T-helper 2 cell treated with Interferon-gamma antibody and Interleukin-4, amounts not matched to agents 100 ng/mL and 5 ng/mL, for 36 hours (primary cell): ENCODE measurements around the gene NF1. TPM values are rescaled to one million over a fixed set of nuclear protein-coding genes. Genes with fewer than 3 reads are reported as not detected.
"Not testable (repeated sequence)": the region's sequence is repeated elsewhere in the genome, so short reads cannot be mapped to it uniquely, and the experiment has no call there.

ENCODE experiments used
- intact Hi-C: fragments of 100-400 bp; cut with micrococcal nuclease; formaldehyde crosslinking; loops from one replicate; pipeline ENCODE4 v1.15.1; 2023
- total RNA-seq: library from RNA; stranded (reverse); gene quantifications from 2 replicates; pipeline ENCODE4 v1.2.3, GENCODE V29; 2022

NF1 gene
- total RNA-seq, 1 donor from 2014 or later: 24.4 TPM

DNA sequence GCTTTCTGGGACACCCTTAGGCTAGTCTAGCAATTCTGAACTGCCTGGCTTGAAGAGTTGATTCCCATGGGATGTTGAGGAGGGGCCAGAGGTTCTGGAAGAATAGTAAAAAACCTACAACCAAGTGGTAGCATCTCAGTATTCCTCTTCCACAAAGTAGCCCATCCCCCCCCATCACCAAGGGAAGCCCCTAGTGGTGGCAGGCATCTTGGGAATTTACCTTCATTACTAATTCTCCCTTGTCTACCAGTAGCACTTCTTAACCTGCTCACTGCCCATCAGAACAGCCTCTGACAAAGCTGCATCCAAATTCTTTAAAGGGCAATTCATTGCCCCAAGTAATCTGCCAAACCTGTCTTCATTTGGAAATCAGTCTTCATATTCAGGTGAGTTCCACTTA, 283.9 kb downstream of the NF1 start:
- intact Hi-C loops: no loop called here

DNA sequence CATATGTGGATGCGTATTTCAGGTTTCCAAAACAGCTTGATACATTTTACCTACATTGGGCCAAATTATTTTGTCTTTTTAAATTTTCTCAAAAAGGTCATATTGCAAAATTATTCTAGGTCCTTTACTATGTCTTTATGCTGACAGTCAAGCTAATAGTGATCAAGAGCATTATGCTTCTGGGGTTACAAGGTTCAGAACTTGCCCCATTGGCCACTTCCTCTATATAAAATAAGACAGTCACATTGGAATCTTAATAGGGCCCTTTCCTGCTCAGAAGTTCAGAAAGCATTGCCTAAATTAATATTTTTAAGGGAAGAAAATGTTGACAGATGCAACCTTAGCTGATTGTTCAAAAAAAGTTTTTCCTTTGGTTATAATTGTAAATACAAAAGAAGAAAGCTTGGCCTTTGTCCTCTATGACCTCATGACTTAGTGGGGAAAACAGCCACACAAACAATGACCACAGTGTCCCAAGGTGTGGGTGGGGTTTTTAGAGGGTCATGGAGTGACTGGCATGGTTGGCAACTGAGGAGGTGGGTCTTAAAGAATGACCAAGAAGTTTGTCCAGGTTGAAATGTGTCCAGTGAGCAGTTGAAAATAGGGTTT, 284.9 kb downstream of the NF1 start:
- intact Hi-C loops: no loop called here

DNA sequence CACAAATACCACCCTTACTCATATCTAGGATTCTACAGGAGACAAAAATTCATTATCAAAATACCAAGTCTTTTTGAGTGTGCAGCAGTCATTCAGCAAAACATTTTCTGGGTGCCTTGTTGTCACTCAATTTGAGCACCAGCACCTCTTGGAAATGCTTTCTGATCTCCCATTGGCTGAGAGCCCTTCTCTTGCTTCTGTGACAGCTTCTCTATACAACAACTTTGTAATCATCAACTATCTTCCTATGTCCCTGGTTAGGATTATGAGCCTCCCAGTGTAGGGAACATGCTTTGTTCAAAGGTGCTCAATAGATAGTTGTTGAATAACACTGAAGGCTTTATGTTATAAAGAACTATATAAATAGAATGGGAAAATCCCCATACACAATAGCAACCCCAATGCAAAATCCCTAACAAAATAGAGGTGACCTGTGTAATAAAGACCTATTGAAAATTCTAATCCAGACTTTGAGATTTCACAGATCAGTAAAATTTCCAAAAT, 286.4 kb downstream of the NF1 start:
- intact Hi-C loops: no loop called here

DNA sequence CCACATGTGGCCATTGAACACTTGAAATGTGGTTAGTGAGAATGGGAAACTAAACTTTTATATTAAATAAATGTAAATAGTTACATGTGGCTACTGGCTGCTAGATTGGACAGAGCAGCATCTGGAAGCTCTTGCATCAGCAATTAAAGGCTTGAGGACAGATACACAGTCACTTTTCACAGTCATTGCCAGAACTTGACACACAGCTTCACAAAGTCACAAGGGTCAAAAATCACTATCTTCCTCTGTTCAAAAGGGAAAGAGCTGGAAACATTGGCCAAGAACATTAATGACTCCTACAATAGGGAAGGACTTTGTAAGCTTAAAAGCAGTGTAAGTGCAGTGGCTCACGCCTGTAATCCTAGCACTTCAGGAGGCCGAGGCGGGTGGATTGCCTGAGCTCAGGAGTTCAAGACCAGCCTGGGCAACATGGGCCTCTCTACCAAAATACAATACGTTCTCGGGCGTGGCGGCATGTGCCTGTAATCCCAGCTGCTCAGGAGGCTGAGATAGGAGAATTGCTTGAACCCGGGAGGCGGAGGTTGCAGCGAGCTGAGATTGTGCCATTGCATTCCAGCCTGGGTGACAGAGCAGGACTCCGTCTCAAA, 288.0 kb downstream of the NF1 start:
- intact Hi-C loops: not testable (repeated sequence)

DNA sequence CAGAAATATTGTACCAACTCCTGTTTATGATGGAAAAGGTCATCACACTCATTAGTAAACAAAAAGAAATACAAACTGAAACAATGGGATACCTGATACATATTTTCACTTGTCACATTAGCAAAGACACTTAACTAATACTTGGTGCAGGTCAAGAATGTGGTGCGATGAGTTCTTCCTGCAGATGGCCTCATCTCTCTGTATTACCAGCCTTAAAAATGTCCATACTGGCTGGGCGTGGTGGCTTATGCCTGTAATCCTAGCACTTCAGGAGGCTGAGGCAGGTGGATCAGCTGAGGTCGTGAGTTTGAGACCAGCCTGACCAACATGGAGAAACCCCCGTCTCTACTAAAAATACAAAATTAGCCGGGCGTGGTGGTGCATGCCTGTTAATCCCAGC, 288.7 kb downstream of the NF1 start:
- intact Hi-C loops: not testable (repeated sequence)

DNA sequence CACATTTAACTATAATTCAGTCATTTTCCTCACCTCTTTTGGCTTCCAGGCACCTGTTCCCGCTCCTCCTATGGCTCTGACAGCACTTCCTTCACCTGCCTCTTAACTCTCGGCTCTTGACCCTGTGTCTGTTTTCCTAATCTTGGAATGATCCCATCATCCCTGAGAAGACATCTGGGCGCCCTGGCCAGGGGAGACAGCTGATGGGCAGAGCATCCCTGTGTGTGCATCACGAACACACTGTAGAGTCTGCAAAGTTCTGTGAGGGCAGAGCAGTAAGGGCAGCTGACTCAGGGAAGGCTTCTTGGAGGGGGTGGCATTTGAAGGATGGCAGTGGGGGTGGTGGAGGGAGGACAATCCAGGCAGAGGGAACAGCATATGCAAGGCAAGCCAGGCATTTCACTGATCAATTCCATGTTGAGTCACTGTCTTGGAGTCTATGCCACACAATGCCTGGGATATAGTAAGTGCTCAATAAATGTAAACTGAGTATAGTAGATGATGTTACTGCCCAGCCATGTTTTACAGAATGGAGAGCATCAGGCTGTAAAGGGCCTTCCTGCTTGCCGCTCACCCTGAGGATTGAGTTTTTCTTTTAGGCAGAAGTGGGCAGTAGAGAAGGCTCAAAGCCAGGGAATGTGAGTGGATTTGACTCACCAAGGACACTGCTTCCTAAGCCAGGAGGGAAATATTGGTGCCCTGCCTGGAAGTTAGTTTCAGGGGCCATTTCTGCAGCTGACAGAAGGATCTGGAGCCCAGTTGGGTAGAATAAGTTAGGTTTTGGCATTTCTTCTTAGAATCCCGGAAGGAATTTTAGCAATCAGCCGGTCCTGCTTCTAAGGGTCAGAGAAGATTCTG, 290.9 kb downstream of the NF1 start:
- intact Hi-C loops: no loop called here

DNA sequence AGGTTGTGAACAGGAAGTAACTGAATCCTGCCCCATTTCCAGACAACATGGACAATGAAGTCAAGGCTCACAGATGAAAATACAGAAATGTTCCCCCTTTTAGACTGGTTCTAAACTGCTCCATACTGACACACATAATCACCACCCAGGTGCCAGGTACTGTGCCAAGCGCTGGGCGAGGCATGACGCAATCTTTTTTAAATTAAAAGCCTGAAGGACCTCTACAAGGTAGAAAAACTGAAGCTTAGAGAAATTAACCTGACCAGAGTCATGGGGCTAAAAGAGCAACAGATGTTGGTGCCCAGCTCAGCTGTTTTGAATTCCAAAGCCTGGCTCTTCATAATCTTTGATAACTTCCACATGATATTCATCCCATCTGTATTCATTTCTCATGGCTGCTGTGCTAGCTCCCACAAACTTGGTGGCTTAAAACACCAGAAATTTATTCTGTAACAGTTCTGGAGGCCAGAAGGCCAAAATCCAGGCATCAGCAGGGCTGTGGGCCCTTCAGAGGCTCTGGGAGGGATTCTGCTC, 291.8 kb downstream of the NF1 start:
- intact Hi-C loops: no loop called here

DNA sequence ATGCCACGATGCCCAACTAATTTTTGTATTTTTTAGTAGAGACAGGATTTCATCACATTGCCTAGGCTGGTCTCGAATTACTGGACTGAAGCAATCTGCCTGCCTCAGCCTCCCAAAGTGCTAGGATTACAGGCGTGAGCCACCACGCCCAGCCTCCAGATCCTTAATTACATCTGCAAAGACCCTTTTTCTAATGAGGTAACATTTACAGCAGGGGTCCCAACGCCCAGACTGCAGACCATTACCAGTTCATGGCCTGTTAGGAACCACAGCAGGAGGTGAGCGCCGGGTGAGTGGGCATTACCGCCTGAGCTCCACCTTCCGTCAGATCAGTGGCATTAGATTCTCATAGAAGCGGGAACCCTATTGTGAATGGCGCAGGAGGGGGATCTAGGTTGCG, 292.7 kb downstream of the NF1 start:
- intact Hi-C loops: no loop called here

DNA sequence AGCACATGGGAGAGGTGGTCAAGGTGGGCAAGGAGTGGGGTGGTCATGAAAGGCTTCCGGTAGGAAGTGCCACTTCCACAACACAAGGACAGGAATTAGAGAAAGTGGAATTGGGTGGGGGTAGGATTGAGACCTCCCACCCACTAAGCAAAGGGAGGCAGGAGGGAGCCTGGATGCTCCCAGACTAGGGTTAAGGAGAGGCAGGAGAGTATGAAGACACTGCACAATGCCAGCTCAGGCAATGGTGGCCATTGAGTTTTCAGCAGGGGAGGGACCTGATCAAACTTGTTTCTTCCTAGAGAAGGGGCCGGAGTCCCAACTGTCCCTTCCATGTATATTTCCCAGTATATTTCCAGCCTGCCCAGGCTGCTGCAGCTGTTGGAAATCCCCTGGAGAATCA, 293.6 kb downstream of the NF1 start:
- intact Hi-C loops: loop anchor here (2.0 kb wide), 1 partner anchor 136 kb away; no protein-coding TSS in a partner anchor

DNA sequence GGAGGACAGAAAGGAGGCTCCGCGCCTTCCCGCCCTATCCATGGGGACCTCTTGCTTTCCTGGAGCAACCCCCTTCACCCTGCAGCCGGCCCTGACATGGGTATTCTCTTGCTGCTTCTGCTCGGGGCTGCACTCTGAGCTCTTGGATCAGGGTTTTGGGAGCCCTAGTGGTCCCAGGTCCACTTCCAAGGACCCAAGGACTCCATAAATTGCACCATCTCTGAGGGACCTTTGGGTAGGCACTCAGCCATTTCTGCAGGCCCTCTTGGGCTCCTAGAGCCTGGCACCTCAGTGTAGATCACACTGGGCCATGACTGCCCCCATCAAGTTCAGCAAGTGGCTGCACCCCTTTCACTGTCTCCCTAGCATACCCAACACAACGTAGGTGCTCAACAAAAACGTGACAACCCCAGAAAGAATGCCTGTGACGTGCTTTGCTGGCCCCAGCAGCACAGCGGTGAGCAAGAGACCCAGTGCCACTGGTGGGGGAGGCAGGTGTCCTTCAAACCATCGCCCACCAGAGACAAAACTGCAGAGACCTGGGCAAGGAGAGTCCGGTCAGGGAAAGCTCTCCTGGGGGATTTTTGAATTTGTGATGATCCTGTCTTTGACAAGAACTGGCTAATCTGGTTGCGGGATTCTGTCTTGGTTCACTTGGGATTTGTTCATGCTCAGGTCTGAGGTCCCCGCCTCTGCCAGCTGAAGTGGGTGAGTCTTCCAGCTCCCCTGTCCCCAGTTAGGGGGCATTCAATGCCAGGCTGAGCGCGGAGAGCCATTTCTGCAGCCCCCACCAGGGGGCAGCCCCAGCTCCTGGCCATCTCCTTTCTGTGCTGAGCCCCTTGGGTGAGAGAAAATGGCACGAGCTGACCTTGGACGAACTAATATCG, 294.2 kb downstream of the NF1 start:
- intact Hi-C loops: loop anchor here (2.0 kb wide), 1 partner anchor 136 kb away; no protein-coding TSS in a partner anchor

DNA sequence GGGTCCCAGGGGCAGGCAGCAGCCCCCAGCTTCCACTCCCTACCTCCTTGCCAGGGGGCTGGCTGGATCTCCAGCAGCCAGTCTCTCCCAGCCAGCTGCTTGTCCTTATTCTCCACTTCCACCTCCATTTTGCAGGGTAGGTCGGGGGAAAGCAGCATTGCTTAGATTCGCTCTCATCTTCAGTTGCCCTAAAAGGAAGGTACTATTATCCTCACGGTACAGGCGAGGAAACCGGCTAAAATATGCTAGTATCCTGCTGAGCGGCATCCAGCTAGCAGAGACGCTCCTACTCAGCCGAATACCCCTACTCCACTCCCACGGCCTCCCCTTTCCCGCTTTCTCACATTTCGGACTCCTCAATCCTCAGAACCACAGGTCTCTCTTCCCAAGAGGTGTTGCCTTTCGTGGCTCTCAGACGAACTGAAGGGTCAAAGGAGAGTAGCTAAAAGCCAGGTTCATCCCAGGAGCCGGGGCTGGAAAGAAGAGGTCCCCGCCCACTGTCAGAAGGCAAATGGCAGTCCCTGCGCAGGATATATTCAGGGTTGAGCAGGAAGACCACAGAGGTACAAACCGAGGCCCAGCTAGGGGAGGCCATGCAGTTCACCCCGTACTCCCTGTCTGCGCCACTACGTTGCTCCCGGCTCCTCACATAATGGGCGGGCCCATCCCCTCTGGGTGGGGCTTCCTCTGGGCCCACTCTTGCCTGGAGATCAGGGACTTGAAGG, 295.0 kb downstream of the NF1 start:
- intact Hi-C loops: loop anchor here (2.0 kb wide), 1 partner anchor 135 kb away; no protein-coding TSS in a partner anchor

DNA sequence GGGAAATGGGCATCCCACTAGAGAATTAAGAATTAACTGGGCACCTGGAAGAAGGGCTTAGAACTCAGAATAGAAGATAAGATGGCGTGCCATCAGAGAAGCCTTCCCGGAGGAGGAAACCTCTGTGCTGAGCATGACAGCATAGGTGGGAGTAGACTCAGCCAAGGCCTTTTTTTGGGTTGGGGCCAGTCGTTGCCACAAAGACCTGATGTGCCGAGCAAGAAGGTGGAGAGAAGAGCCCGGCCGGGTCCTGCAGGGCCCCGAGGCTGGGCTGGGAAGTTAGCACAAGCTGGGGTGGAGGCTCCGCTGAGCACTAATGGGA, 295.6 kb downstream of the NF1 start:
- intact Hi-C loops: no loop called here

DNA sequence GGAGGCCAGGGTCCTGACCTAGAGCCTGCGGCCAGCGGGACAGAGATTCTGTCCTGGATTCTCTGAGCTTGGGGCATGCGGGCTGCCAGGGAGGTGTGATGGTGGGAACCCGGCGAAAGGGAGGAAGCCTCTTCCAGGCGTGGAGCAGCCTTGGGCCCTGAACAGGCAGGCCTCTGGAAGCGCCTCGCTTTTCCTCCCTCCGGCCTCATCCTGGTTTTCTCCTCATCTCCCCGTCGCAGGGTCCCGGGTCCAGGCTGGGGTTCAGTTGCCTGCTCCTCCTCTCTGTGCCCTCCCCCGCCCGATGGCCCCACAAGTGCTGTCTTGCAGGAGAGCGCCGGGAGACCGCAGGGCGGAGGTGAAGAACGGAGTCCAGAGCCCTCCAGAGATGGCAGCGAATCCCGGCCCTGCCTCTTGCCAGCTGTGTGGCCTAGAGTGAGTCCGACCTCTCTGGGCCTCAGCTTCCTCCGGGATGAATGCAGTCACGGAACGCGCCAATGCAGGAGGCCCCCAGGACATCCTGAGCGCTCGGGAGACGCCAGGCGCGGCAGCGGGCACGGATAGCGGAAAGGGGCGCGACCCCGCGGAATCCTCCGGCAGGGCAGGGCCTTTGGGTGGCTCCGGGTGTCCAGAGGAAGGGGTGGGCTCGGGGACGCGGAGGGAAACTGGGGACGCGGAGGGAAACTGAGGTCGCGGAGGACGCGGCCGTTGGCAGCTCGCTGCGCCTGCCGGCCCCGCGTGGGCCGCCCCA, 296.1 kb downstream of the NF1 start:
- intact Hi-C loops: no loop called here

DNA sequence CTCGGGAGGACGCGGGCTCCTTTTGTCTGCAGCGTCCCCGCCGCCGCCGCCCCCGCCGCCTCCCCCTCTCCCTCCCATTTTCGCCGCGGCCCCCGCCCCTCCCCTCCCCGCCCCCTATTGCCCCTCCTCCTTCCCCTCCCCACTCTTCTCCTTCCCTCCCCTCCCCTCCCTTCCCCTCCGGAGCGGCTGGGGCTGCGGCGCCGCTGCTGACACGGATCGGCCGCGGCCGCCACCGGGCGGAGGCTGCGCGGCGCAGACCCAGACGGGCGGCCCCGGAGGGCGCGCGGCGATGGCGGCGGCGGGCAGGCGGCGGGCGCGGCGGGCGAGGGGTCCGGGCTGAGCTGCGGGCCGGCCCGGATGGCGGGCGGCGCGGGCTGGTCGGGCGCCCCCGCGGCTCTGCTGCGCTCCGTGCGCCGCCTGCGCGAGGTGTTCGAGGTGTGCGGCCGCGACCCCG, 296.7 kb downstream of the NF1 start, which contains the start of gene RAB11FIP4:
Gene RAB11FIP4 (plus strand): TSS at position 180 of the 454 bp plus-strand sequence. CDS start 178 bp downstream, at position 358.
- intact Hi-C loops: no loop called here

DNA sequence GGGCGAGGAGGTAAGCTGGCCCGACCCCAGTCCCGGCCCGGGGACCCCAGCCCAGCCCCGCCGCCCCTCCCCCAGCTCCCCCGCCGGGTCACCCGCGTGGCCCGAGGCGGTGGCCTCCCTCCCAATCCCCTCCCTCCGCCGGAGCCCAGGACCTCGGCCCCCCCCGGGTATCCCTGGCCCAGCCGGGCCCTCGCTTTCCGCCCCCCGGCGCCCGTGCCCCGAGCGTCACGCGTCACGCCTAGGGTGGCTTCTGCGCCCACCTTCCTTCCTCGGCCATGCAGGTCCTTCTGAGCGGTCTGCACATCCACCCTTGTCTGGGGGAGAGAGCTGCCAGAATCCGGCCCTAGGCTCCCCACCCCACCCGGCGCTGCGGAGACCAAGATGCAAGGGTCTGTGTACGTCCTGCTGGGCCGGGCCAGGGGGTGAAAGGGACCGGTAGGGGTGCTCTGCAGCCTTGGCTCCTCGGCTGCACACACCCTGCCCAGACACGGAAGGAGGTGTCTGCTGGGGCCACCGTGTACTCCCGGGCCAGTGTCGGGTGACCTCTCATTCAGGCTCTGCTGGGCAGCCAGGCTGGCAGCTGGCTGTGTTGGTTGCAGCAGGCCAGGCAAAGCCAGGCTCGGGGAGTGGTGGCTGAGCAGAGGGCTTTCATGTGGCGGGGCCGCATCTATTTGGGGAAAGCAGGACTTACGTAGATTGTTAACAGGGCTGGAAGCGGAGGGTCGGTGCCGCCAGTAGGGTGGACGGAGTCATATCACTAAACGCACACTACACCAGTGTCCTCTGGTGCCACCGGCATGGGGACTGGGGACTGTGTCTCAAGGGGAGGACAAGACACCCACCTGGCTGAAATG, 297.5 kb downstream of the NF1 start:
- intact Hi-C loops: no loop called here

DNA sequence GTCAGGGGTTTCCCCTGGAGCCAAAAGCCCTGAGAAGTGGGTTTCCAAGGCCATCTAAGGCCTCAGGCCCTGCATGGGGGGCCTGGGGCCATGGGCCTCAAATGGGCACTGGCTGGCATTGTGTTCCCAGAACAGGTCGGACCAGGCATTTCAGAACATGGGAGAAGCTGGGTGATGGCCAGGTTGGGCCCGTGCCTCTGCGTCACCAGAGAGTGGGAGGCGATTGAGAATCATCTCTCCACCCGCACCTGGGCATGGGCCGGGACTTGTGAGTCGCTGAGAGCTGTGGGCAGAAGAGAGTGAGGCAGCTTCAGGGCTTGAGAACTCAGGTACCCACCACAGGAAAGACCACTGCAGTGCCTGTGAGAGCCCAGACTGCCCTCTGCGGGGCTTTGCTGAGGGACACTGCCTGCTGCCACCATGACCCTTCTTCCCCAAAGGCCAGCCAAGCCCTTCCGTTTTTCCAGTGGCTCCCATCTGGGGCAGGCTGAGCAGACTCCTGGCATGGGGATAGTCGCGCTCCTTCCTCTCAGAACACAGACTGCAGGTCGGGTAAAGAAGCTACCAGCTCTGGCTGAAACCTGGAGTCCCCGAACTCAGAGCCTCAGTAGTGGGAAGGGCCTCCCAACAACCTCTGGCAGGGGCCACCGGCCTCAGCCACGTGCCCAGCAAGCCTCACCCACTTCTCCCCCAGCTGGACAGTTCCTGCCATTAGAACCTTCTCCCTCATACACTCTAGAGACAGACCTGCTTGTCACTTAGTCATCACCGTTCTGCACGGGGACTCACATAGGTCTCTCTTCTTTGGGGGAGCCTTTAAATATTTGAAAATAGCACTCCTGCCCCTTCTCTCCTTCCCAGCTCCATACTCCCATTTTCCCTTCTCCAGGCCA, 298.3 kb downstream of the NF1 start:
- intact Hi-C loops: no loop called here

DNA sequence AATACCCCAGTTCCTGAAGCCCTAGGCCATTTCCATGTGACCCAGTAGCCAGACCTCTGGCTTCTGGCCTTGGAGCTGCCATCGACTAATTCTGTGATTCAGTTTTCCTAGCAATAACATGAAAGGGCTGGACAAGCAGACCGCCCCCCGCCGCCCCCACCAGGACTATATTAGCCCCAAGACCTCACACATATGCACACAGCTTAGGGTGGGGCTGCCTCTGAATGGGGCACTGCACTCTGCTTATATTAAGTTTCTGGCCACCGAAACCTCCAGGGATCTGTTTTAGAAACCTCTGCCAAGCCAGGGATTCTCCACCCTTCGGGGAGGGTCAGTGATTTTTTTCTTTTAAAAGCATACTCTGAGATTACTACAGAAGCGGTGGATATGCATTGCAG, 299.0 kb downstream of the NF1 start:
- intact Hi-C loops: no loop called here
